Activated CD4-positive, CD25-positive, alpha-beta regulatory T cell (primary cell): Measurements from ENCODE around the gene STX8.
"Not testable (repeated sequence)": the region's sequence is repeated elsewhere in the genome, so short reads cannot be mapped to it uniquely, and the experiment has no call there.

Experiments
- DNase-seq, 4 experiments: peaks; one replicate each; lab custom pipeline; 2025; lab: John Stamatoyannopoulos, UW

The STX8 gene

GRCh38 chr17:9339482-9339881 is 236.1 kb downstream of the STX8 start:
- DNase-seq: not testable (repeated sequence)

- no peak for DNase-seq
Measured at GRCh38 chr17:9336817-9337216, 238.8 kb downstream of the STX8 start.

GRCh38 chr17:9334536-9335446 is 240.8 kb downstream of the STX8 start:
- DNase-seq: no peak

- DNase-seq: no peak
Measured at GRCh38 chr17:9332132-9332494, 243.5 kb downstream of the STX8 start.

- DNase-seq: no peak
Measured at GRCh38 chr17:9331279-9332131, 244.1 kb downstream of the STX8 start.

GRCh38 chr17:9330611-9331271 is 244.9 kb downstream of the STX8 start:
- DNase-seq: no peak

- no peak for DNase-seq
Measured at GRCh38 chr17:9330141-9330540, 245.5 kb downstream of the STX8 start.

GRCh38 chr17:9329251-9329921 is 246.2 kb downstream of the STX8 start:
- no peak for DNase-seq

GRCh38 chr17:9324864-9325263 is 250.8 kb downstream of the STX8 start:
- DNase-seq: no peak

GRCh38 chr17:9322326-9322725 is 253.3 kb downstream of the STX8 start:
- no peak for DNase-seq

GRCh38 chr17:9321890-9322289 is 253.7 kb downstream of the STX8 start:
- no peak for DNase-seq

GRCh38 chr17:9315360-9315759 is 260.3 kb downstream of the STX8 start:
- no peak for DNase-seq

GRCh38 chr17:9313346-9313745 is 262.3 kb downstream of the STX8 start:
- no peak for DNase-seq

- DNase-seq: no peak
Measured at GRCh38 chr17:9309216-9309615, 266.4 kb downstream of the STX8 start.

- no peak for DNase-seq
Measured at GRCh38 chr17:9308069-9308468, 267.6 kb downstream of the STX8 start.

GRCh38 chr17:9307313-9307998 is 268.2 kb downstream of the STX8 start:
- DNase-seq: no peak

GRCh38 chr17:9306086-9306485 is 269.5 kb downstream of the STX8 start:
- DNase-seq: no peak

GRCh38 chr17:9299695-9300094 is 275.9 kb downstream of the STX8 start:
- no peak for DNase-seq

- DNase-seq: no peak
Measured at GRCh38 chr17:9298776-9299295, 276.8 kb downstream of the STX8 start.

GRCh38 chr17:9298135-9298534 is 277.5 kb downstream of the STX8 start:
- no peak for DNase-seq

GRCh38 chr17:9294661-9295210 is 280.9 kb downstream of the STX8 start:
- no peak for DNase-seq
